Measurements from ENCODE around the gene SHISA8. TPM values are rescaled to one million over a fixed set of nuclear protein-coding genes. Genes with fewer than 3 reads are reported as not detected.

Gene SHISA8
- total RNA-seq, 4 donors from 2014 or later, result not detected

GRCh38 chr22:41939981-41940831 lies 25.3 kb upstream of the SHISA8 start:
- no peaks in the 10 kb centered on the region for H3K27me3 ChIP-seq
- no peaks in the 10 kb centered on the region for H3K9me3 ChIP-seq
- H3K4me1 ChIP-seq, result peaks cover 0 to 29% (median 6%) of the 10 kb centered on the region in 3 donors
- TF ChIP-seq POLR2AphosphoS5 (IDR thresholded peaks at IDR 0.05) (no peak), CTCF (IDR thresholded peaks at IDR 0.05) (no peak), POLR2A (IDR thresholded peaks at IDR 0.05) (no peak), EP300 (IDR thresholded peaks at IDR 0.05) (no peak)
- WGBS, 2 donors (ENCODE audit: low coverage in 1 of 2), result 81 to 83% methylated on average over 7 to 10 of the region's 13 CpGs
- no peak for ATAC-seq
- peak overlapping the region in 3 of 4 donors; percentile 5 to 59 (median 58) for H3K27ac ChIP-seq
- no peaks in the 10 kb centered on the region for H3K36me3 ChIP-seq
- no peak overlapping the region for H3K4me3 ChIP-seq

- Histone ChIP-seq H3K27me3 (no peaks in the 10 kb centered on the region), H3K4me3 (no peak overlapping the region), H3K9me3 (no peaks in the 10 kb centered on the region), H3K27ac (no peak overlapping the region), H3K36me3 (no peaks in the 10 kb centered on the region), H3K4me1 (peaks cover 0 to 29% (median 6%) of the 10 kb centered on the region in 3 donors)
- 100% methylated on average over 2 of the region's 2 CpGs; no CpG with 5 or more reads in 1 of the 2 donors for WGBS, 2 donors (ENCODE audit: low coverage in 1 of 2)
- ATAC-seq, result no peak
- TF ChIP-seq EP300 (IDR thresholded peaks at IDR 0.05) (no peak), CTCF (IDR thresholded peaks at IDR 0.05) (no peak), POLR2A (IDR thresholded peaks at IDR 0.05) (no peak), POLR2AphosphoS5 (IDR thresholded peaks at IDR 0.05) (no peak)
Observed at GRCh38 chr22:41936894-41937169, 22.0 kb upstream of the SHISA8 start.

- Histone ChIP-seq H3K36me3 (no peaks in the 10 kb centered on the region), H3K9me3 (no peaks in the 10 kb centered on the region), H3K4me1 (peaks cover 0 to 19% (median 6%) of the 10 kb centered on the region in 3 donors), H3K27me3 (no peaks in the 10 kb centered on the region), H3K4me3 (no peak overlapping the region), H3K27ac (no peak overlapping the region)
- TF ChIP-seq CTCF (IDR thresholded peaks at IDR 0.05) (no peak), POLR2A (IDR thresholded peaks at IDR 0.05) (no peak), EP300 (IDR thresholded peaks at IDR 0.05) (no peak), POLR2AphosphoS5 (IDR thresholded peaks at IDR 0.05) (no peak)
- no peak for ATAC-seq
- 83% methylated on average over 8 of the region's 9 CpGs; no CpG with 5 or more reads in 1 of the 2 donors for WGBS, 2 donors (ENCODE audit: low coverage in 1 of 2)
Observed at GRCh38 chr22:41935509-41935908, 20.6 kb upstream of the SHISA8 start.

GRCh38 chr22:41935015-41935351 lies 20.1 kb upstream of the SHISA8 start:
- WGBS, 2 donors (ENCODE audit: low coverage in 1 of 2), result 100% methylated on average over 2 of the region's 4 CpGs; no CpG with 5 or more reads in 1 of the 2 donors
- TF ChIP-seq CTCF (IDR thresholded peaks at IDR 0.05), result no peak
- TF ChIP-seq POLR2A (IDR thresholded peaks at IDR 0.05), result no peak
- TF ChIP-seq POLR2AphosphoS5 (IDR thresholded peaks at IDR 0.05), result no peak
- no peak for TF ChIP-seq EP300 (IDR thresholded peaks at IDR 0.05)
- Histone ChIP-seq H3K4me1 (peaks cover 0 to 14% (median 6%) of the 10 kb centered on the region in 3 donors), H3K4me3 (no peak overlapping the region), H3K9me3 (no peaks in the 10 kb centered on the region), H3K27ac (no peak overlapping the region), H3K27me3 (no peaks in the 10 kb centered on the region), H3K36me3 (no peaks in the 10 kb centered on the region)
- ATAC-seq, result no peak

All from gastroesophageal sphincter (tissue), 4 donors.